Epithelial cell of prostate (primary cell): Measurements from ENCODE around the gene GALNT12.

ENCODE experiments used
- DNase-seq: peaks from one replicate; pipeline ENCODE4 v3.0.0-alpha.2; 2011; ENCODE audit warnings: low read depth, low spot score
- H3K27ac ChIP-seq: fragments of 450-650 bp; 2 replicates; pipeline ENCODE4 v1.5.1; 2017; ENCODE audit warnings: mild to moderate bottlenecking

The GALNT12 gene

DNA sequence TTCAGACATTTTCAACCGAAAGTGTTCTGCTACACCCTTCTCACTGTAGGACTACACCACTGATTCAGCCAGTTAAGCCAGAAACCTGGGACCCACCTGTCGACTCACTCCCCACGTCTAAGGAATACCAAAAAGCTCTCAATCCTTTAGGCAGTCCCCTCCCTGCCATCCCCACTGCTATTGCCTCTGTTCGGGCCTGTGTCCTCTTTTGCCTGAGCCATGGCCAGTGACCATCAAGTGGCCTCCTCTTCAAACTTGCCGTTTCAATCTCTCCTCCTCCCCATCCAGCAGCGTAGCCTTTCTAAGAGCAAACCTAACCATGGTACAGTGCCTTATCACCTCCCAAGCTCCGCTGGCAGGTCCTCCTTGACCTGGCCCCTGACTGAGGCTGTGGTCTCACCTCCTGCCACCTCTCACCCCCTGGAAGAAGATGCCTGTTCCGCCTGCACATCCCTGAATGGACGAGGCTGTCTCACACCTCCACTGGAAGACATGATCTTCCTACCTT is 64.1 kb downstream of the GALNT12 start:
- no peak for DNase-seq
- H3K27ac ChIP-seq, result no peak overlapping the region

DNA sequence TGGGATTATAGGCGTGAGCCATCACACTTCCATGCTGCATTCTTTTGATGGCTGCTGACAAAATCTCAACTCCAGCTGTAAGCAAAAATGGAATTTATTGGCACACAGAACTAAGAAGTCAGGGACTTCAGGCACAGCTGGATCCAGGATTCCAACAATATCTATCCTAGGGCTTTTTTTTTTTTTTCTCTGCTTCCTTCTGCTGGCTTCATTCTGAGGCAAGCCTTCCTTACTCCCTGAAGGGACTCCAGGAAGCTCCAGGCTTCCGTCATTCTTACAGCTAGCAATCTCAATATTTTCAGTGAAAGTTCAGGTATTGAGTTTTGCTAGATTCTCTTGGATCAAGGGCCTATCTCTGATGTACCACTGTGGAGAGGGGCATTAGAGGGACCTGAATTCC is 66.1 kb downstream of the GALNT12 start:
- no peak overlapping the region for H3K27ac ChIP-seq
- DNase-seq, result no peak

DNA sequence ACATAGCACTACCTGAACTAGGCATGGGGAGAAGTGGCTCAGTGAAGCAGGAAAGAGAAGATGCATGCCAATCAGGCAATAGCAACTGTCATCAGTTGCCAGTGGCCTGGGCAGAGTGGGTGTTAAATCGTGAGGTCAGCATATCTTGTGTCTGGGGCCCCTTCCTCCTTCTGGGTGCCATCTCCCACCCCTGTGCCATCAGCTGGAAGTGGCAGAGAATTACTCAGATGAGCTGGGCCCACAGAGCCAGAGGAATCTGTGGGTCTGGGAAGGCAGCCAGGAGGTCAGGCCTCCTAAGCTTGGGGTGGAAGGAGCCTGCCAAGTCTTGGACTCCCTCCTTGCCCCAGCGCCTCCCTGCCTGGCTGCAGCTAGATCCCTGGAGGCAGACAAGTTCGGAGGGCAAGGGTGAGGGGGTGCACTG is 66.5 kb downstream of the GALNT12 start:
- no peak for DNase-seq
- H3K27ac ChIP-seq, result no peak overlapping the region

DNA sequence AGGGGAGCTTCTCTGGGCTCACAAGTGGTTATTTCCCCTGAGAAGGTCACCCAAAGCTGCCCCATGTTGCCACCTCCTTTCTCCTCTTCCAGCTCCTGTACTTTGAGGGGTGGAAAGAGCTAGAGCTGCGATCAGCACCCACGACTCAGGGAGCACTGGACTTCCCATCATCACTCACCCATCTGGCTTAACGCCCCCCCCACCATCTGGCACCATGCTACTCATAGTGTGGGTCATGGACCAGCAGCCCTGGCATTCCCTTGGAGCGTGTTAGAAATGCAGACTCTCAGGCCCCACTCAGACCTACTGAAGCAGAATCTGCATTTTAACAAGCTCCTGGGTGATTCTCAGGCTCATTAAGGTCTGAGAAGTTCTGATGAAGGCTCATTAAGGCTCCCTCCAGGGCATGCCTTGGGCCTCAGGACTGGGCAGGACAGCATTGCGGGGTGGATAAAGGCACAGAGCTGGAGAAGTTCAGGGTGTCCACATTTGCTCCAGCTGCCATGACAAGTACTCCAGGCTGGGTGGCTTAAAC is 67.3 kb downstream of the GALNT12 start:
- no peak overlapping the region for H3K27ac ChIP-seq
- DNase-seq, result no peak

DNA sequence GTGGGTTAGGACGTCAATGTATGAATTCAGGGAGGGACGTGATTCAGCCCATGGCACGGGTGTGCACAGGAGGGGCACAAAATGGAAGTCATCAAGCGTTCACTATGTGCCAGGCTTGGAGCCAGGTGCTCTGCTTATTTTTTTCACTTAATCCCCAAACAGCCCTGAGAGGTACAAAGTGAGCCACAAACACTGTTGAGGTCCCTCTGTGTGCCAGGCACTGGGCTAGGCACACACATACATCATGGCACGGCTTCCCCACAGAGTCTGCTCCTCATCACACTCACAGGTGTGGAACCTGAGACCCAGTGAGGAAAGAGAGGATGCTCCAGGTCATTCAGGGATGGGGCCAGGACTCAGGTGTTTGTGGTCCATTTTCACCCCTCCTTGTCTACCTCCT is 68.1 kb downstream of the GALNT12 start:
- no peak overlapping the region for H3K27ac ChIP-seq
- no peak for DNase-seq

DNA sequence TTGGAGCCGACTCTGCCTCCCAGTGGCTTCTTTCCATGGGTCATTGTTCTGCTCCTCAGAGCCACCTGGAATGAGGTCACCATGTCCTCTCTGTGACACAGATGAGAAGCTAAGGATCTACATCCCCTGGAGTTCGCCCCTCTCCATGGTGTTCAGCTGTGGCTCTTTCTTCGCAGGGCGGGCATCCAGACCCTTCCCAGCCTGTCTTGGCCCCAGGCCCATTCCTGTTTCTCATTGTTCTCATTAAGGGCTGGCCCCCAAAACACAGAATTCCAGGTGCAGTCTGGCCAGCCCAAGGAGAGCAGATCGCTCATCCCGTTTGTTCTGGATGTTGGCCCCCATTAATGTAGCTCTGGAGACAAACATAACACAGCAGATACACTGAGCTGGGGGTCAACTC is 69.8 kb downstream of the GALNT12 start:
- no peak overlapping the region for H3K27ac ChIP-seq
- DNase-seq, result no peak

DNA sequence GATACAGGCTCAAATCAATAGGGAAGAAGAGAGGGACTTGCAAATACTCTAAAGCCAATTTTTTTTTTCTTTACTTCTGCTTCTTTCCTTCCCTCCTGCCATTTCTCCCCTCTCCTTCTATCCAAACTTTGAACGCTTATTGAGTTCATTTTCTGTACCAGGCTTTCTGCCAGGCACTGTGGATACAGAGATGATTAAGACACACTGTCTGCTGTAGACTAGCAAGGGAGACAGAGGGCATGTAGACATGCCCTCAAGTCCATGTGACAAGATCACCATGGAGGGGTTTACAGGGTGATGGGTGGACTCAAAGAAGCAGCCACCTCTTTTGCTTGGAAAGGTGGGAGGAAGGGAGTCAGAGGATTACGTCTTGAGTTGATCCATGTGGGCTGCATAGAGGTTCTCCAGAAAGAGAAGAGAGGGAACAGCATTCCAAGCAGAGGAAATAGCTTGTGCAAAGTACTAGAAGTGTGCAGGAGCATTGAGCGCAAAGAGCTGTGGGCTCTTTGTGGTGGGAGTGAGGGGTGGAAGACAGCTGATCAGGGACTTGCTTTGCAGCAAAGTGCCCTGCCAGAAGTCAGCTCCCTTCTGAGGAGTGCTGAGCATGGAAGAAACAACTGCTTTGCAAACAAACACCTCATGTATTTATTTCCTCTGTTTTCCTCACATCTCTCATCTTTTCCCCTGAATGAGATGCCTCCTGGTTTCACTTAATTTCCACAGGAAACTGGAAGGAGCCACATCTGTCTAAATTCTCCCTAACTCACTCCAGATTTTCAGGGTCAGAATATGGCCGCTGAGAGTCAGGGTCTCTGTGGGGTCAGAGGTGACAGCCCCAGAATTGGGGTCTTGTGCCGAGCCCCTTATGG is 71.9 kb downstream of the GALNT12 start:
- H3K27ac ChIP-seq, result no peak overlapping the region
- no peak for DNase-seq

DNA sequence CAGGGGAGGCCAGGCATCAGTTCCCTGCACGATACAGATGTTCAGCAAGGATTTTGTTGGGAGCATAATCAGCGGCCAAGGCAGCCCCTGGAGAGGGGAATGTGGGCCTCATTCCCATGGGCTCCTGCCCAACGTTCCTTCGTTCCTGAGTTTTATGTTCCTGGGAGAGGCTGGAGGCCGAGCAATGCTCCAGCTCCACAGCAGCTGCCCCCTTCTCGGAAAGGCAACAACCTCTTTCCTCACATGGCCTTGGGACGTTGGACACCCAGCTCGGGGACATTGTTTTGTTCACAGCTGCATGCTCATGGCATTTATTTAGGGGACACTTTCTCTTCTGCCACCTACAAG is 72.5 kb downstream of the GALNT12 start:
- no peak overlapping the region for H3K27ac ChIP-seq
- DNase-seq, result no peak

DNA sequence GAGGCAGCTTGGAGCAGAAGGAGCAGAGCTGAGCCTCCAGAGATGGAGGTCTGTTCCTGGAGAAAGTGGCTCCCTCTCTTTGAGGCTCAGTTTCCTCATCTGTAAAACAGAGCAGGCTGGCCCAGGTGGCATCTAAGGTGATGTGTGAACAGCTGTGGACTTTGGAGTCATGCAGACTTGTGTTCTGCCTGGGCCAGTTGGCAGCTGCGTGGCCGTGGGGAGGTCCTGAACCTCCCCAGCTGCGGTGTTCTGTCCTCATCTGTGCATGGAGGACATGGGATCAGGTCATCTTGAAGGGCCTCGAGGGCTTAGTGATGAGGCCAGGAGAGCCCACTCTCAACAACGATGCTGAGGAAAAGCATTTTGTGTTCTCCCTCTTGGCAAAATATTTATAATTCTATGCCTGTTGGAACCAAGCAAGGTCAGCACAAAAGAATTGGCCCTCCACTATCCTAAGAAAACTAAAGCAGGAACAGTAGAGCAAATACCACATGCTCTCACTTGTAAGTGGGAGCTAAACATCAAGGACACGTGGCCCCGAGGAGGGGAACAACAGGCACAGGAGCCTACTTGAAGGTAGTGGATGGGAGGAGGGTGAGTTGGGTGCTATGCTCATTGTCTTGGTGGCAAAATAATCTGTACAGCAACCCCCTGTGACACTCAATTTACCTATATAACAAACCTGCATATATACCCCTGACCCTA is 73.0 kb downstream of the GALNT12 start:
- no peak for DNase-seq
- no peak overlapping the region for H3K27ac ChIP-seq

DNA sequence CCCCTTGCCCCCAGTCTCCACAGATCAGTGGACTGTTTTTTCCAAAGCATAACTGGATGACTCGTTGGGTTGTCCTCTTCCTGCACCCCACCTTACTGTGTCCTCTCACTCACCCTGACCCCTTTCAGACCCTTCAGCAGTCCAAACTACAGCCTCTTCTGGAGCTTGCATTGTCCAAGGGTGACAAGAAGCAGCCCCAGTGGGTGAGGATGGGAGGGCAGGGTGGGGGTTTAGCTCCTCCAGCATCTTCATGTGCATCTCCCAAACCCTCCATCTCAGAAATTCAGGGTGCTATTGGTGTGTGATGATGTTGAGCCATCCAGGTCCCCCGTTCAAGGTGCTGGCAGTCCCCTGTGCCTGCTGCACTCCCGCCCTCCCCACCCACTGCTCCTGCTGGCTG is 73.9 kb downstream of the GALNT12 start:
- DNase-seq, result no peak
- H3K27ac ChIP-seq, result no peak overlapping the region

DNA sequence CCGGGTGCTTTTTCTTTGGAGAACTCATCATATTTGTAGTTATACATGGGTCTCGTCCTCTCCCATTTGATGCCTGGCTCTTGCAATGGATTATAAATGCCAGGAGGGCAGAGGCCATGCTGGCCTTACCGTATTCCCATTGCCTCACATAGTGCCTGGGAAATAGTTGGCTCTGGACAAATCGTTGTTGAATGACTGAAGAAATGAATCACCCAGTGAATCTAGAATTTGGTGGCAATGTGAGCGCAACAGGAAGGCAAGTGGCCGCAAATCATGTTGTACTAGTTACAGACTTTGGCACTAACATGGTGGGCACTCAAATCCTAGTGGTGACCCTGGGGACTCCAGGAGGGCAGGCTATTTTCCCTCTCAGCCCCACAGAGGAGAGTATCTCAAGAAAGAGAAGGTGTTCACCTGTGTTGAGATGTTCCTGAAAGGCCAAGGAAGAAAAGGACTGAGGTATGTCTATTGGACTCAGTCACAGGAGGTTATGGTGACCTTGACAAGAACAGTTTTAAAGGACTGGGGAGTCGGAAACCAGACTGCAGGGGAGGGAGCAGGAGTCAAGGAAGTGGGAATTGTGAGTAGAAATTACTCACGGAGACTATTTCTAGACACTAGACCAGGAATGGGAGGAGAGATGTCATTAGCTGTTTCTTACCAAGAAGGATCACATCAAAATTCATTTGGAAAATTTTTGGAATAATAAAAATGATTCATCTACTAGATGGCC is 74.5 kb downstream of the GALNT12 start:
- H3K27ac ChIP-seq, result no peak overlapping the region
- DNase-seq, result no peak

DNA sequence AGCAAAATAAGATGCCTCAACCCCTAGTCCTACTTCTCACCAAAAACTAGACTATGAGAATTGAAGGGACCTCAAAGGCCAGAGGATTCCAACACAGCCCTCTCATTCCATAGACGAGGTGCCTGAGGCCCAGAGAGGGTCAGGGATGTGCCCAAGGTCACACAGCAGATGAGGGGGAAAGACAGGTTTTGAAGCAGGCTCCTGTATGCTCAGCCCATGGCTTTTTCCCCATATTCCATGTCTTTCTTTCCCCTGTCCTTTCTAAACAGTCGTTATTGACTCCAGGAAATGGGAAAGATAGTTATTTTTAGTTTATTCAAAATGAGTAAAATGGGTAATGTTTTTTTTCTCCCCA is 75.1 kb downstream of the GALNT12 start:
- no peak for DNase-seq
- no peak overlapping the region for H3K27ac ChIP-seq

DNA sequence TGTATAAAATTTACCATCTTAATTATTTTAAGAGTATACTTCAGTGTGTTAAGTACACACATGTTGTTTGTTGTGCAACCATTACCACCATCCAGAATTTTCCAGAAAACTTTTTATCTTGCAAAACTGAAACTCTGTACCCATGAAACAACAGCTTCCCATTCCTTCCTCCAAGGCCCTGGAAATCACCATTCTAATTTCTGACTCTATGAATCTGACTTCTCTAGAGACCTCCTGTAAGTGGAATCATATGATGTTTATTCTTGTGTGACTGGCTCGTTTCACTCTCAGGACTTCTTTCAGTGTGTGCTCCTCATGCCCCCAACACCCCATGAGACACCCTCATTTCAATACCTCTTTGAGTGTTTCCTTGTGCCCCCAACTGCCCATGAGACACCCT is 75.8 kb downstream of the GALNT12 start:
- H3K27ac ChIP-seq, result no peak overlapping the region
- no peak for DNase-seq

DNA sequence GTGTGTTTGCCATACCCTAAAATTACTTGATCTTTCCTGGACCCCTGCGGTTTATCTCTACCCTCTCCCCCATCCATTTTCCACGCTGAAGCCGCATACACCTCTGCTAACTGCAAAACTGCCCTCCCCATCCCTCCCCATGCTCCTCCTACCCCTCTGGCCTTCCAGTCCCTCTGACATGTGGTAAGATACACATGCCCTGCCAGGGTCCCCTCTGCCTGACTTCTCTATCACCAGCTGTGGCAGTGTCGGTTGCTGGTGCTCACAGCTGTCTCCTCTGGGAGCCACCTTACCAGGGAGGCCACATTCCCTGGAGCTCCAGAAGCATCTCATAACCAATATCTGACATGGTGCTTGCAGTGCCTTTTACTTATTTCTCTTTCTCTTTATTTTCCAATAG is 77.4 kb downstream of the GALNT12 start:
- no peak for DNase-seq
- H3K27ac ChIP-seq, result no peak overlapping the region

DNA sequence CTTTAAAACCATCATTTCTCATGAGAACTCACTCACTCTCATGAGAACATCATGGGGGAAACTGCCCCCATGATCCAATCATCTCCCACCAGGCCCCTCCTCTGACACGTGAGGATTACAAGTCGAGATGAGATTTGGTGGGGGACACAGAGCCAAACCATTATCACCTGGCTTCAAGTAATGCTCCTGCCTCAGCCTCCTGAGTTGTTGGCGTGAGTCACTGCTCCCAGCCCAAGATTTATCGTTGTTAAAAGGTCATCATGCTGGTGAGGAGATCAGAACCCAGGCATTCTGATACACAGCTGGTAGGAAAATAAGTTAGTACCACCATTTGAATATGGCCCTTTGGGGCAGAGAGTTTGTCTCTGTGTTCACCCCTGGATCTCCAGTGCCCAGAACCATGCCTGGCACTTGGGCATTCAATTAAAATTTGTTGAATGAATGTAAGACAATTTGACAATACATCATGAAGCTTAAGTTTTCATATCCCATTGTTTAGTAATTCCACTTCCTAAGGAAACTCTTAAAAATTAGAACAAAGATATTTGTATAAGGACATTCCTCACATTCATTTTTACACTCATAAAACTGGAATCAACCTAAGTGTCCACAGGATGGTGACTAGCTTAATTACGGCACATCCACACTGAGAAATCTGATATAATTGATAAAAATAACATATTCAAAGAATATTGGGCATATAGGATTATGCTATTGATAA is 78.3 kb downstream of the GALNT12 start:
- H3K27ac ChIP-seq, result no peak overlapping the region
- no peak for DNase-seq

DNA sequence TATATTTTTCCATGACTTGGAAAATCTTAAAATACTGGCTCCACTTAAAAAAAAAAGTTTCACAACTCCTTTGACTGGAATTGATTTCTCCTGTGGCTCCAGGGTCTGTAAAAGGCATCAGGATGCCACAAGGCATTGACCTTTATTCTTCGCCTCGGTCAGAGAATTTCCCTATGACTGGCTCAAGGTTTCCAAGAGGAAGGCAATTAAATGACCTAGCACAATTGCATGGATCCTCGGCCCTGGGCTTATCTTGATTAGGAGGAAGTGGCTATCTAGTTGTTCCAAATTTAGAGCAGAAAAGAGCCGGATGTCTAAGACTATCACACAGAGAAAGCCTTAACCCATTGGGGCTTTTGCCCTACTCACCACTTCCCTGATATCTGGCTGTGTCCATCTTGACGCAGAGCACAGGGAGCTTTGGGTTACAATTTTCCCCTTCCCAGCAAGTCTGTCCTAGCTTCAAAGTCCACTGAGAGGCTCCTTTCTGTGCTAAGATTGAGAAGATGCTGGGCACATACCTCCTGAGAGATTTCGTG is 79.3 kb downstream of the GALNT12 start:
- no peak overlapping the region for H3K27ac ChIP-seq

DNA sequence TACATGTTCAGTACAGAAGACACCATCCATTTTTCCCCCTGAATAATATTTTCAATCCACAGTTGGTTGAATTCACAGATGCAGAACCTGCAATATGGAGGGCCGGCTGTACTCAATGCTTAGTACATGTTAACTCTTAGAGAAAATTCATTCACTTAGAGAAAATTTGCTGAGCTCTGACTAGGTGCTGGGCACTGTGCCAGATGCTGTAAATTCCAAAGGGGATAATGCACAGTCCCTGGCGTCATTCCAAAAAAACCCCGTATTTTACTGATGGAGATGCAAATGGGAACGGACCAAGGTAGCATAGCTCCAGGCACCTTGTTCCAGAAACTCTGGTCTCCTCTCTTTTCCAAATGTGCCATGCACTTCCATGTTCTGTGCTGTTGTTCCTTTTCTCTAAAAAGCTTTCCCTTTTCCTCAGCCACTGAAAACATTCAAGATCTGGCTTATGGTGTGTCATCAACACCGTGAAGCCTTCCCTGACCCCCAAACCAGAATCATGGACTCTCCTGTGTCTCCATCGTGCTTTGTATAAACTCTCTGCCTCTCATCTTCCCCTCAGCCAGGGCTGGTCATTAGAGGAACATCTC is 80.5 kb downstream of the GALNT12 start:
- no peak for DNase-seq
- H3K27ac ChIP-seq, result no peak overlapping the region

More for the DNA sequence above, 79.3 kb downstream of the GALNT12 start:
- no peak for DNase-seq

DNA sequence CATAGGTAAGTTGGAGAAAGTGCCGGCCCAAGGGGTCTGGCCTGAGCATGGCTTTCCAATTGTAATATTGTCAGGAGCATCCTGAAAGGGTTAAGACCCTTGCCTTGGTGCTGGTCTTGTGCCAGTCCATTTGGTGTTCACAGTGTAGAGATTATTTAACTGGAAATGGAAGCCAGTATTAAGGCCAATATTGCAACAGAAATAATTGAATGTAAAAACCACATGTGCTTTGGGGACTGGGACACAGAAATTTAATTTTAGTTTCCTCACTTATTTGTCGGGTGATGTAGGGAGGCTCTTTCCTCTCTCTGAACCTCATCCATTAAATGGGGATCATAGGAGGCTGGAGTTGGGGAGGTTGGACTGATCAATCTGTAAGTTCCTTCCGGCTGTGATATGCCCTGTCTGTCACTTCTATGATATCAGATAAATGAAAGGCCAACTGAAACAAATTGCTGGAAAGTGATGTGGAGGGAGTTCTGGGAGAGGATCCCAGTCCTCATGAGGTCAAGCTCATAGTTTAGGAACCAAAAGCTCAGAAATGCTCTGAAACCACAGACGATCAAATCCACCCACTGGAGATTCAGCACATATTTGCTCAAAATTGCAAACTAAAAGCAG is 81.4 kb downstream of the GALNT12 start:
- no peak overlapping the region for H3K27ac ChIP-seq
- no peak for DNase-seq

DNA sequence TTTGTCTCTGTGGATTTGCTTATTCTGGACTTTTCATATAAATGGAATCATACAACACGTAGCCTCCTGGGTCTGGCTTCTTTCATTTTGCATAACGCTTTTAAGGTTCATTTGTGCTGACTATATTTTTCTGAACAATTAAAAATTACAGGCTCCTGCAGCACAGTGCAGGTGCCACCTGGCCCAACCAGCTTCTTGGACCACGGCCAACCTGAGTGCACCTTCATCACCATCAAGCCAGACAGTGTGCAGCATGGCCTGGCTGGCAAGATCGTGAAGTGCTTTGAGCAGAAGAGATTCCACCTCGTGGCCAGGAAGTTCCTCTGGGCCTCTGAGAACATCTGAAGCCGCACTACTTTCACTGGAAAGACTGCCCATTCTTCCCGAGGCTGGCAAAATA is 82.8 kb downstream of the GALNT12 start:
- DNase-seq, result no peak
- H3K27ac ChIP-seq, result no peak overlapping the region
